ENCODE data around the gene TNS2. TPM values are rescaled to one million over a fixed set of nuclear protein-coding genes. Genes with fewer than 3 reads are reported as not detected.

Gene TNS2
- total and polyA plus RNA-seq, 2 of the 13 experiments (the other 11 are each of a cell fraction or from before 2014, with no cell fraction given), result 8.9 to 20.4 TPM

- TF ChIP-seq STAG1 (CRISPR knock-in tag; IDR thresholded peaks at IDR 0.05) (no peak), ZNF160 (CRISPR knock-in tag; IDR thresholded peaks at IDR 0.05) (no peak), MLX (CRISPR knock-in tag; IDR thresholded peaks at IDR 0.05) (no peak), SAFB2 (CRISPR knock-in tag; IDR thresholded peaks at IDR 0.05; ENCODE audit: borderline replicate concordance, low read depth) (no peak), IRF9 (CRISPR knock-in tag; IDR thresholded peaks at IDR 0.05; ENCODE audit: borderline replicate concordance) (no peak), GABPA (IDR thresholded peaks at IDR 0.05; ENCODE audit: low read depth, low read length) (no peak), GABPA (CRISPR knock-in tag; IDR thresholded peaks at IDR 0.05; ENCODE audit: low read depth) (no peak), GABPB1 (CRISPR knock-in tag; IDR thresholded peaks at IDR 0.05) (no peak), MXI1 (IDR thresholded peaks at IDR 0.05; ENCODE audit: borderline replicate concordance, low read depth, low read length) (no peak), SNAPC5 (CRISPR knock-in tag; IDR thresholded peaks at IDR 0.05; ENCODE audit: borderline replicate concordance) (no peak), MED1 (CRISPR knock-in tag; IDR thresholded peaks at IDR 0.05) (no peak)
Observed at GRCh38 chr12:53055471-53056266, 5.8 kb downstream of the TNS2 start (continued).

GRCh38 chr12:53056296-53056695, 6.4 kb downstream of the TNS2 start:
- 87% methylated on average over 5 of the region's 5 CpGs for WGBS (ENCODE audit: low lambda C conversion rate)
- no peak overlapping the region for H3K27ac ChIP-seq (ENCODE audit: extremely low read length, insufficient read depth, low read length)
- H3K4me3 ChIP-seq (replicated peaks in 1 of 3; ENCODE audit: insufficient read depth in 1 of 3, low read depth in 2 of 3, low read length in 3 of 3), result no peak overlapping the region
- intact Hi-C loops (cut with micrococcal nuclease; ENCODE audit: unreplicated experiment) (no loop called here), in situ Hi-C loops (cut with HindIII; ENCODE audit: extremely low pct_ligation_motif_present, low pct_unique_long_range_greater_than_20kb) (no loop called here)
- H3K4me1 ChIP-seq (ENCODE audit: insufficient read depth, low read length), result peaks cover 41% of the 10 kb centered on the region
- no peak for ATAC-seq
- TF ChIP-seq SSRP1 (CRISPR knock-in tag; IDR thresholded peaks at IDR 0.05) (no peak), ZNF367 (CRISPR knock-in tag; IDR thresholded peaks at IDR 0.05; ENCODE audit: borderline replicate concordance) (no peak), CBFB (CRISPR knock-in tag; IDR thresholded peaks at IDR 0.05) (no peak), MATR3 (CRISPR knock-in tag; IDR thresholded peaks at IDR 0.05) (no peak), ZHX1 (CRISPR knock-in tag; IDR thresholded peaks at IDR 0.05; ENCODE audit: low read depth) (no peak), ZFP90 (CRISPR knock-in tag; IDR thresholded peaks at IDR 0.05; ENCODE audit: borderline replicate concordance) (no peak), ZNF34 (CRISPR knock-in tag; IDR thresholded peaks at IDR 0.05; ENCODE audit: borderline replicate concordance) (no peak), KLF6 (CRISPR knock-in tag; IDR thresholded peaks at IDR 0.05) (no peak)
- no TSS peak for BruUV-seq (replicated peaks)
- H3K9ac ChIP-seq (ENCODE audit: insufficient read depth, low read depth, low read length), result no peak overlapping the region
- no peaks in the 10 kb centered on the region for H3K27me3 ChIP-seq (ENCODE audit: control insufficient read depth in 1 of 2, insufficient read depth in 2 of 2, low read length in 2 of 2)
- H3K9me3 ChIP-seq (ENCODE audit: low read length), result no peaks in the 10 kb centered on the region
- no peak overlapping the region for H3K4me2 ChIP-seq (ENCODE audit: low read depth, low read length)
- H3K36me3 ChIP-seq (replicated peaks in 1 of 2; ENCODE audit: control insufficient read depth in 1 of 2, insufficient read depth in 2 of 2, low read length in 2 of 2), result 0 out of 5 replicates have a peak, but pooled peaks cover 0 to 7% of the 10 kb centered on the region in 2 experiments
- H3K79me2 ChIP-seq (ENCODE audit: insufficient read depth, low read length), result peaks cover 8% of the 10 kb centered on the region
- ChIA-PET POLR2A (interaction anchor here (2.0 to 4.6 kb wide), 3 partner anchors 9 to 46 kb away, joined by 6 to 23 read pairs (median 7); partner anchors contain the start of gene SOAT2), CTCF (ENCODE audit: low intra/inter-chr PET ratio, low total read pairs) (no interaction called here)
- H2AFZ ChIP-seq (ENCODE audit: low read length), result no peak overlapping the region
- no peak for DNase-seq (ENCODE audit: low spot score)
- H4K20me1 ChIP-seq (ENCODE audit: insufficient read depth, low read length), result no peaks in the 10 kb centered on the region
- no peak for FAIRE-seq

Data from HepG2 (cell line).